HepG2 (cell line): ENCODE results near the gene ANKS1B. TPM values are rescaled to one million over a fixed set of nuclear protein-coding genes. Genes with fewer than 3 reads are reported as not detected.

Source experiments
- ATAC-seq: fragments of 200-7000 bp; cut with Tn5 transposase; 3 replicates; pipeline ENCODE4 v1.9.1; 2020; ENCODE audit warnings: mild to moderate bottlenecking, moderate library complexity
- BruUV-seq: library from RNA; stranded (reverse); fragments of 400-500 nt; replicated peaks from 2 replicates; lab custom pipeline; 2021; lab: Mats Ljungman, UMichigan
- CTCF ChIA-PET: fragments of 300-600 bp; formaldehyde crosslinking; extraction: SDS; loops from one replicate; lab custom pipeline; 2021; ENCODE audit warnings: low total read pairs, inconsistent platforms, low intra/inter-chr PET ratio; lab: Yijun Ruan, JAX
- POLR2A ChIA-PET: fragments of 350-600 bp; sonication (Branson Sonifier 250); formaldehyde crosslinking; loops from one replicate; lab custom pipeline; 2020; ENCODE audit warnings: antibody characterized with exemption, inconsistent platforms; lab: Yijun Ruan, JAX
- DNase-seq: peaks from one replicate; pipeline ENCODE4 v3.0.0-alpha.2; 2015; ENCODE audit warnings: low spot score
- FAIRE-seq: peaks from 3 replicates; lab custom pipeline; 2011; peaks lifted over from hg19 to GRCh38; lab: Jason Lieb, UNC
- H2AFZ ChIP-seq: one replicate; pipeline ENCODE4 v1.6.1; 2011; ENCODE audit warnings: low read length, inconsistent platforms
- H3K27ac ChIP-seq: fragments of 300-600 bp; 3 replicates; pipeline ENCODE4 v1.8.0; 2011; ENCODE audit warnings: mixed run types, mild to moderate bottlenecking, mixed read lengths, low read length, inconsistent platforms; ENCODE audit not compliant: insufficient read depth; ENCODE audit errors: extremely low read length
- H3K27me3 ChIP-seq, 2 experiments: fragments of 200-600 bp in 1 of 2; 2 replicates in 1 of 2; 3 replicates in 1 of 2; pipeline versions ENCODE4 v1.6.0 to v1.8.0; 2011; ENCODE audit warnings: low read length in 2 of 2, mild to moderate bottlenecking in 2 of 2, moderate library complexity in 2 of 2, inconsistent platforms in 1 of 2; ENCODE audit not compliant: insufficient read depth in 2 of 2, control insufficient read depth in 1 of 2
- H3K36me3 ChIP-seq, 2 experiments: fragments of 200-600 bp in 1 of 2; replicated peaks in 1 of 2; 2 replicates in 1 of 2; 3 replicates in 1 of 2; pipeline versions ENCODE4 v1.5.1 to v1.8.0; 2011; ENCODE audit warnings: low read length in 2 of 2, inconsistent platforms in 1 of 2; ENCODE audit not compliant: insufficient read depth in 2 of 2, control insufficient read depth in 1 of 2
- H3K4me1 ChIP-seq: 2 replicates; pipeline ENCODE4 v1.5.1; 2012; ENCODE audit warnings: low read length, inconsistent platforms; ENCODE audit not compliant: insufficient read depth
- H3K4me2 ChIP-seq: 2 replicates; pipeline ENCODE4 v1.6.0; 2011; ENCODE audit warnings: low read depth, low read length, inconsistent platforms
- H3K4me3 ChIP-seq, 3 experiments: fragments of 200-600 bp in 1 of 3; sonication (generic), shearing (Covaris generic) in 1 of 3; replicated peaks in 1 of 3; 2 replicates each; pipeline ENCODE4 v1.5.1; 2011 to 2016; ENCODE audit warnings: low read length in 3 of 3, inconsistent platforms in 2 of 3, low read depth in 2 of 3, mild to moderate bottlenecking in 2 of 3, control low read depth in 1 of 3, mixed read lengths in 1 of 3; ENCODE audit not compliant: insufficient read depth in 1 of 3
- H3K79me2 ChIP-seq: one replicate; pipeline ENCODE4 v1.6.1; 2011; ENCODE audit warnings: low read length, inconsistent platforms; ENCODE audit not compliant: insufficient read depth
- H3K9ac ChIP-seq: 2 replicates; pipeline ENCODE4 v1.6.0; 2011; ENCODE audit warnings: mild to moderate bottlenecking, low read depth, low read length, inconsistent platforms; ENCODE audit not compliant: insufficient read depth
- H3K9me3 ChIP-seq: 2 replicates; pipeline ENCODE4 v1.5.1; 2012; ENCODE audit warnings: mild to moderate bottlenecking, low read length
- H4K20me1 ChIP-seq: 2 replicates; pipeline ENCODE4 v1.6.0; 2011; ENCODE audit warnings: inconsistent platforms, mild to moderate bottlenecking, low read length, moderate library complexity; ENCODE audit not compliant: insufficient read depth
- ARHGAP35 ChIP-seq: sonication (generic); formaldehyde crosslinking; IDR thresholded peaks from 2 replicates; pipeline ENCODE4 v1.9.0; 2022; ENCODE audit warnings: mild to moderate bottlenecking, inconsistent platforms, moderate library complexity, missing genetic modification reagents, borderline replicate concordance
- CTCF ChIP-seq: sonication (generic); formaldehyde crosslinking; IDR thresholded peaks from 2 replicates; pipeline ENCODE4 v1.5.0; 2020; ENCODE audit warnings: mild to moderate bottlenecking, missing genetic modification reagents, moderate library complexity
- JUND ChIP-seq: sonication (generic); formaldehyde crosslinking; IDR thresholded peaks from 2 replicates; pipeline ENCODE4 v1.8.0; 2022; ENCODE audit warnings: mild to moderate bottlenecking, missing genetic modification reagents
- KDM1A ChIP-seq: IDR thresholded peaks from 2 replicates; pipeline ENCODE4 v1.6.1; 2016; ENCODE audit warnings: missing compliant biosample characterization
- KDM3A ChIP-seq: IDR thresholded peaks from 2 replicates; pipeline ENCODE4 v1.6.1; 2018; ENCODE audit warnings: low read depth, missing compliant biosample characterization
- ZEB1 ChIP-seq: IDR thresholded peaks from 2 replicates; pipeline ENCODE4 v1.6.1; 2012; ENCODE audit warnings: mild to moderate bottlenecking, low read depth, inconsistent platforms; ENCODE audit not compliant: insufficient replicate concordance
- ZFP36L1 ChIP-seq: sonication (generic); formaldehyde crosslinking; IDR thresholded peaks from 2 replicates; pipeline ENCODE4 v1.8.0; 2022; ENCODE audit warnings: mild to moderate bottlenecking, missing genetic modification reagents, moderate library complexity
- ZMYM4 ChIP-seq: sonication (generic); formaldehyde crosslinking; IDR thresholded peaks from 2 replicates; pipeline ENCODE4 v1.8.1; 2023; ENCODE audit warnings: mild to moderate bottlenecking, missing genetic modification reagents
- ZNF256 ChIP-seq: sonication (generic); formaldehyde crosslinking; conservative IDR thresholded peaks from 2 replicates; pipeline ENCODE4 v1.4.0; 2020; ENCODE audit warnings: missing genetic modification reagents
- ZNF263 ChIP-seq: sonication (generic); formaldehyde crosslinking; IDR thresholded peaks from 2 replicates; pipeline ENCODE4 v1.4.0; 2020; ENCODE audit warnings: missing genetic modification reagents
- ZNF432 ChIP-seq: sonication (generic); formaldehyde crosslinking; IDR thresholded peaks from 2 replicates; pipeline ENCODE4 v1.5.0; 2020; ENCODE audit warnings: missing genetic modification reagents, mild to moderate bottlenecking, borderline replicate concordance
- ZNF512B ChIP-seq: sonication (generic); formaldehyde crosslinking; IDR thresholded peaks from 2 replicates; pipeline ENCODE4 v1.5.1; 2020; ENCODE audit warnings: missing genetic modification reagents, mild to moderate bottlenecking, borderline replicate concordance
- WGBS: methylation state at CpG from one replicate; pipeline ENCODE4 v1.1.6; 2017; ENCODE audit warnings: low lambda C conversion rate; 5-methylcytosine and 5-hydroxymethylcytosine counted together
- in situ Hi-C: cut with HindIII; loops from 2 replicates; pipeline ENCODE4 v1.10.0; 2017; ENCODE audit warnings: low pct_unique_long_range_greater_than_20kb; ENCODE audit not compliant: extremely low pct_ligation_motif_present
- intact Hi-C: fragments of 100-400 bp; cut with micrococcal nuclease; formaldehyde crosslinking; loops from one replicate; pipeline ENCODE4 v1.10.0; 2022; ENCODE audit not compliant: unreplicated experiment
- polyA plus RNA-seq, 8 experiments: library from polyadenylated mRNA; depleted of rRNA in 3 of 8; stranded (reverse) in 7 of 8; unstranded in 1 of 8; fragments of >200 nt; fragmentation: Illumina TruSeq in 4 of 8; extraction: Trizol in 4 of 8; gene quantifications; 2 replicates each; pipeline versions ENCODE4 v1.2.1 to v1.2.3, GENCODE V29; 2011 to 2016; ENCODE audit warnings: low read depth in 4 of 8, missing spikeins in 1 of 8, mixed read lengths in 1 of 8; ENCODE audit not compliant: insufficient read depth in 1 of 8
- total RNA-seq, 5 experiments: library from RNA; depleted of rRNA; stranded (reverse); fragments of >200 nt; fragmentation: Illumina TruSeq; extraction: Trizol; gene quantifications; 2 replicates each; pipeline ENCODE4 v1.2.3, GENCODE V29; 2016; ENCODE audit warnings: low read depth in 1 of 5

The ANKS1B gene
- total and polyA plus RNA-seq, 2 of the 13 experiments (the other 11 are each of a cell fraction or from before 2014, with no cell fraction given): 0.15 TPM; not detected in 1

GRCh38 chr12:100020370-100020769, 35.6 kb upstream of the ANKS1B start:
- H3K9me3 ChIP-seq: no peaks in the 10 kb centered on the region
- H2AFZ ChIP-seq: no peak overlapping the region
- no peaks in the 10 kb centered on the region for H4K20me1 ChIP-seq
- no peaks in the 10 kb centered on the region for H3K36me3 ChIP-seq
- ChIA-PET POLR2A (no interaction called here), CTCF (no interaction called here)
- TF ChIP-seq ZNF256 (CRISPR knock-in tag): no peak
- TF ChIP-seq JUND: no peak
- no peak for TF ChIP-seq ZEB1
- no peak for TF ChIP-seq KDM1A
- TF ChIP-seq CTCF (CRISPR knock-in tag): no peak
- no peak for TF ChIP-seq ZMYM4 (CRISPR knock-in tag)
- TF ChIP-seq ZNF512B (CRISPR knock-in tag): no peak
- TF ChIP-seq ARHGAP35 (CRISPR knock-in tag): no peak
- TF ChIP-seq ZNF263: no peak
- TF ChIP-seq ZNF432 (CRISPR knock-in tag): no peak
- no peak for TF ChIP-seq ZFP36L1
- TF ChIP-seq KDM3A: no peak
- intact Hi-C loops (no loop called here), in situ Hi-C loops (no loop called here)
- FAIRE-seq (no peak), ATAC-seq (no peak), DNase-seq (no peak)
- H3K9ac ChIP-seq: no peak overlapping the region
- no peaks in the 10 kb centered on the region for H3K27me3 ChIP-seq
- H3K4me3 ChIP-seq: no peak overlapping the region
- no peak overlapping the region for H3K4me2 ChIP-seq
- 25% methylated on average over 1 of the region's 1 CpG for WGBS
- no peak overlapping the region for H3K27ac ChIP-seq
- H3K4me1 ChIP-seq: no peaks in the 10 kb centered on the region
- no peaks in the 10 kb centered on the region for H3K79me2 ChIP-seq
- no TSS peak for BruUV-seq
